ENCODE results near the gene FLAD1. TPM values are rescaled to one million over a fixed set of nuclear protein-coding genes. Genes with fewer than 3 reads are reported as not detected.
"Not testable (repeated sequence)": the region's sequence is repeated elsewhere in the genome, so short reads cannot be mapped to it uniquely, and the experiment has no call there.

Gene FLAD1
- total and polyA plus RNA-seq, 8 donors: 26.4 to 39.9 (median 30.2) TPM

GRCh38 chr1:154982341-154982740 is 803 bp upstream of the FLAD1 start:
- no peak for TF ChIP-seq CTCF (IDR thresholded peaks at IDR 0.05)
- Histone ChIP-seq H3K4me3 (peak overlapping the region; percentile 31 to 59), H3K9me3 (no peaks in the 10 kb centered on the region), H3K27me3 (no peaks in the 10 kb centered on the region), H3K36me3 (peaks cover 0 to 11% of the 10 kb centered on the region in 2 donors), H3K27ac (peak overlapping the region in 1 of 2 donors; percentile 71), H3K4me1 (peaks cover 0 to 33% of the 10 kb centered on the region in 2 donors)
- DNase-seq: no peak
- intact Hi-C loops (cut with DNase I): no loop called here
- no peak for ATAC-seq

GRCh38 chr1:154983776-154984466 is 777 bp downstream of the FLAD1 start:
- ATAC-seq (no peak), DNase-seq (no peak)
- no peaks in the 10 kb centered on the region for H3K27me3 ChIP-seq
- H3K27ac ChIP-seq: peak overlapping the region; percentile 59 to 71
- H3K4me3 ChIP-seq: peak overlapping the region; percentile 53 to 59
- H3K4me1 ChIP-seq: peaks cover 0 to 34% of the 10 kb centered on the region in 2 donors
- TF ChIP-seq CTCF (IDR thresholded peaks at IDR 0.05): no peak
- H3K9me3 ChIP-seq: no peaks in the 10 kb centered on the region
- intact Hi-C loops (cut with DNase I): no loop called here
- H3K36me3 ChIP-seq: peaks cover 0 to 22% of the 10 kb centered on the region in 2 donors

GRCh38 chr1:154986736-154987135 is 3.6 kb downstream of the FLAD1 start:
- H3K4me1 ChIP-seq: peaks cover 0 to 34% of the 10 kb centered on the region in 2 donors
- peaks cover 0 to 49% of the 10 kb centered on the region in 2 donors for H3K36me3 ChIP-seq
- intact Hi-C loops (cut with DNase I); H3K9me3 ChIP-seq; H3K4me3 ChIP-seq; DNase-seq; H3K27ac ChIP-seq; H3K27me3 ChIP-seq; ATAC-seq: not testable (repeated sequence)

GRCh38 chr1:154987326-154987725 is 4.2 kb downstream of the FLAD1 start:
- Histone ChIP-seq H3K27me3 (no peaks in the 10 kb centered on the region), H3K4me3 (no peak overlapping the region), H3K4me1 (peaks cover 0 to 30% of the 10 kb centered on the region in 2 donors), H3K27ac (no peak overlapping the region), H3K36me3 (peaks cover 0 to 51% of the 10 kb centered on the region in 2 donors), H3K9me3 (no peaks in the 10 kb centered on the region)
- ATAC-seq (no peak), DNase-seq (no peak)
- no peak for TF ChIP-seq CTCF (IDR thresholded peaks at IDR 0.05)
- intact Hi-C loops (cut with DNase I): no loop called here

- H3K36me3 ChIP-seq: peaks cover 0 to 51% of the 10 kb centered on the region in 2 donors
- no peak overlapping the region for H3K4me3 ChIP-seq
- DNase-seq: no peak
- H3K27ac ChIP-seq: no peak overlapping the region
- H3K27me3 ChIP-seq: no peaks in the 10 kb centered on the region
- no peaks in the 10 kb centered on the region for H3K9me3 ChIP-seq
- TF ChIP-seq CTCF (IDR thresholded peaks at IDR 0.05): no peak
- no peak for ATAC-seq
- intact Hi-C loops (cut with DNase I): no loop called here
- peaks cover 0 to 26% of the 10 kb centered on the region in 2 donors for H3K4me1 ChIP-seq
These were observed 5.2 kb downstream of the FLAD1 start for GRCh38 chr1:154988058-154988954.

Measured in left lung (tissue), 10 donors.